RWPE2 (cell line): ENCODE data around the gene PPL.

ENCODE experiments used
- ATAC-seq: fragments of 200-7000 bp; cut with Tn5 transposase; 3 replicates; pipeline ENCODE4 v1.9.1; 2021; ENCODE audit warnings: low read depth
- DNase-seq: peaks from one replicate; pipeline ENCODE4 v3.0.0-alpha.2; 2020; ENCODE audit warnings: low spot score
- H3K27ac ChIP-seq: fragments of 450-650 bp; 2 replicates; pipeline ENCODE4 v1.5.1; 2017; ENCODE audit warnings: mild to moderate bottlenecking; ENCODE audit not compliant: poor library complexity, severe bottlenecking
- H3K27me3 ChIP-seq: fragments of 250-450 bp; sonication (Bioruptor Pico); 2 replicates; pipeline ENCODE4 v1.5.1; 2021; ENCODE audit warnings: mild to moderate bottlenecking, moderate library complexity; ENCODE audit not compliant: insufficient read depth, poor library complexity, severe bottlenecking
- H3K36me3 ChIP-seq: fragments of 250-450 bp; sonication (Bioruptor Pico); 2 replicates; pipeline ENCODE4 v1.5.1; 2020; ENCODE audit warnings: low read depth, mild to moderate bottlenecking, moderate library complexity
- H3K4me1 ChIP-seq: fragments of 250-450 bp; sonication (Bioruptor Pico); 2 replicates; pipeline ENCODE4 v1.5.1; 2021; ENCODE audit warnings: mild to moderate bottlenecking, moderate library complexity; ENCODE audit not compliant: insufficient read depth, poor library complexity, severe bottlenecking
- H3K4me3 ChIP-seq: fragments of 250-450 bp; sonication (Bioruptor Pico); 2 replicates; pipeline ENCODE4 v1.5.1; 2021; ENCODE audit warnings: mild to moderate bottlenecking, moderate library complexity; ENCODE audit not compliant: severe bottlenecking
- H3K9me3 ChIP-seq: fragments of 250-450 bp; sonication (Bioruptor Pico); 2 replicates; pipeline ENCODE4 v1.5.1; 2021; ENCODE audit warnings: mild to moderate bottlenecking, moderate library complexity; ENCODE audit not compliant: severe bottlenecking
- CTCF ChIP-seq: fragments of 450-650 bp; IDR thresholded peaks from one replicate; pipeline ENCODE4 v1.5.1; 2017; ENCODE audit warnings: mild to moderate bottlenecking, moderate library complexity; ENCODE audit not compliant: poor library complexity, severe bottlenecking

PPL gene

DNA sequence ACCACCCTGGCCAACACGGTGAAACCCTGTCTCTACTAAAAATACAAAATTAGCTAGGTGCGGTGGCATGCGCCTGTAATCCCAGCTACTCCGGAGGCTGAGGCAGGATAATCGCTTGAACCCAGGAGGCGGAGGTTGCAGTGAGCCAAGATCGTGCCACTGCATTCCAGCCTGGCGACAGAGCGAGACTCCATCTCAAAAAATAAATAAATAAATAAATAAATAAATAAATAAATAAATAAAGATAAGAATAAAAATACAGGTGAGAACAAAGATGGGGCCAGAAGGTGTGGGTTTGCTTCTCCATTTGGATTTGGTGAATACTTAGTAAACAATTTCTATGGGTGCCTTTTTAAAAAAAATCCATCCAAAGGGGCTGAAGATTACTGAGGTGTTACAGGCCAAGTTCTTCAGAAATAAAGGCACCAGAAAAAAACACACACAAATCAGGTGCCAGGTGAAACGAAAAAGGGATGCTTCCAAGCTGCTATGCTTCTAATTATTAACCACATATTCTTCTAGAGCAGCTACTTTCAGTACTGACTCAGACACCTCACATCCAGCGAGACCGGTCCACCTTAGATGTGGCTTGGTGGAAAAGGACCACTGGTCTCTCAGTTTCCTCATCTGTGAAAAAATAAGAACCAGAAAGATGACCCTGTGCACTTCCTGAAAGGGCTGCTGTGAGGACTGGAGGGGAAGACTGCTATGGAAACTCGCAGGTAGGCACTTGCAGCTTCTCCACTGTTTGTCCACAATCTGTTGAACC is 99.0 kb downstream of the PPL start:
- Histone ChIP-seq H3K4me3 (no peak overlapping the region), H3K4me1 (no peaks in the 10 kb centered on the region), H3K27me3 (no peaks in the 10 kb centered on the region), H3K9me3 (no peaks in the 10 kb centered on the region), H3K27ac (no peak overlapping the region), H3K36me3 (peaks cover 86% of the 10 kb centered on the region)
- no peak for TF ChIP-seq CTCF
- no peak for ATAC-seq
- DNase-seq, result no peak

DNA sequence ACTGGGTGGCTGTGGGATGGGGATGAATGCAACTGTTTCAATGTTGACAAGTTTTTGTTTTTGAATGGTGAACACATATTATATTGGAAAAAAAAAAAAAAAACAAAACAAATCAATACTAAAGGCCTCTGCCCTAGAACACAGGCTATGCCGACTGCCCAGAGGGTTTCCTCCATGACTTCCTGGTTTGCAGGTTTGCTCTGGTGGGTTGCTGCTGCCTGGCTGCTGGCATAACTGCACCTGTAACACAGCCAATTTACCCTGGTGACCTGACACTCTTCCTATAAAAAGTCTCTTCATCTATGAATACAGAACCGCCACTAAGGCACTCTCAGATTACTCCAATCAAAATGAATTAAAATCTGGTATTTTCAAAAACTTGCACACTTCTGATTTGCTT is 100.2 kb downstream of the PPL start:
- H3K36me3 ChIP-seq, result peaks cover 88% of the 10 kb centered on the region
- H3K4me3 ChIP-seq, result no peak overlapping the region
- H3K27me3 ChIP-seq, result no peaks in the 10 kb centered on the region
- ATAC-seq, result no peak
- no peak for DNase-seq
- no peaks in the 10 kb centered on the region for H3K9me3 ChIP-seq
- no peak for TF ChIP-seq CTCF
- H3K4me1 ChIP-seq, result no peaks in the 10 kb centered on the region
- no peak overlapping the region for H3K27ac ChIP-seq

DNA sequence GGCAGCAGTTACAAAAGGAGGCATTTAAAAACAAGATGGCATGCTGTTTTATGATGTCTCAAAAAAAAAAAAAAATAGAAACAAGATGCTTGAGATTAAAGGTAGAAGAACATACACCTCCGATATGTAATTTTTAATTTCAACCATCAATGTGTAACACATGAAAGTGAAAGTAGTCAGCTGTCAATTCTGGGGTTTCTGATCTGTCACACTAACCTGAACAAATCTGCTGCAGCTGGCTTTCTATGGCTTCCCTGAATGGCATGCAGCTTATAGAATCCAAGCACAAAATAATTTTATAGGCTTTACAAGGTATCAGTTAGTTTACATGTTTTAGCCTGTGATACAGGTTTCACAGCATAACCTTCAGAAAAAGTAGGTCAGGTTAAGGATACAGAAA is 103.4 kb downstream of the PPL start:
- no peak for ATAC-seq
- H3K27ac ChIP-seq, result no peak overlapping the region
- no peak overlapping the region for H3K4me3 ChIP-seq
- H3K27me3 ChIP-seq, result no peaks in the 10 kb centered on the region
- no peaks in the 10 kb centered on the region for H3K4me1 ChIP-seq
- H3K9me3 ChIP-seq, result no peaks in the 10 kb centered on the region
- H3K36me3 ChIP-seq, result peaks cover 89% of the 10 kb centered on the region
- DNase-seq, result no peak
- no peak for TF ChIP-seq CTCF

GRCh38 chr16:4832698-4833343 is 104.1 kb downstream of the PPL start:
- no peak for TF ChIP-seq CTCF
- Histone ChIP-seq H3K4me3 (no peak overlapping the region), H3K27ac (no peak overlapping the region), H3K36me3 (peaks cover 92% of the 10 kb centered on the region), H3K27me3 (no peaks in the 10 kb centered on the region), H3K4me1 (no peaks in the 10 kb centered on the region), H3K9me3 (no peaks in the 10 kb centered on the region)
- ATAC-seq (no peak), DNase-seq (no peak)
